Liver (tissue), 9 donors: Measurements from ENCODE around the gene SUSD5. TPM values are rescaled to one million over a fixed set of nuclear protein-coding genes. Genes with fewer than 3 reads are reported as not detected.
"Not testable (repeated sequence)": the region's sequence is repeated elsewhere in the genome, so short reads cannot be mapped to it uniquely, and the experiment has no call there.

Experiments used
- DNase-seq: peaks from one replicate; pipeline ENCODE4 v3.0.0-alpha.2; 2017; ENCODE audit warnings: low spot score
- H3K27ac ChIP-seq, 2 donors: one replicate each; pipeline ENCODE4 v1.7.0; 2013; ENCODE audit warnings: inconsistent platforms in 2 of 2, low read length in 2 of 2, control low read depth in 1 of 2, low read depth in 1 of 2, mild to moderate bottlenecking in 1 of 2
- H3K27me3 ChIP-seq, 4 donors: one replicate each; pipeline versions ENCODE4 v1.6.1 to v1.7.0; 2013; ENCODE audit warnings: low read length in 3 of 4, inconsistent platforms in 1 of 4, mild to moderate bottlenecking in 1 of 4, moderate library complexity in 1 of 4; ENCODE audit not compliant: control insufficient read depth in 4 of 4, insufficient read depth in 4 of 4
- H3K36me3 ChIP-seq, 4 donors: one replicate each; pipeline versions ENCODE4 v1.6.1 to v1.7.0; 2013; ENCODE audit warnings: low read length in 3 of 4, mild to moderate bottlenecking in 3 of 4, low read depth in 1 of 4, moderate library complexity in 1 of 4; ENCODE audit not compliant: control insufficient read depth in 4 of 4, insufficient read depth in 3 of 4
- H3K4me1 ChIP-seq, 4 donors: one replicate each; pipeline versions ENCODE4 v1.6.1 to v1.7.0; 2013; ENCODE audit warnings: low read length in 3 of 4, mild to moderate bottlenecking in 3 of 4, moderate library complexity in 1 of 4; ENCODE audit not compliant: control insufficient read depth in 4 of 4, insufficient read depth in 4 of 4
- H3K4me3 ChIP-seq, 3 donors: one replicate each; pipeline versions ENCODE4 v1.6.1 to v1.7.0; 2013; ENCODE audit warnings: low read length in 3 of 3, control low read depth in 1 of 3, low read depth in 1 of 3, mild to moderate bottlenecking in 1 of 3
- H3K9ac ChIP-seq, 2 donors: one replicate each; pipeline ENCODE4 v1.7.0; 2013; ENCODE audit warnings: low read length in 2 of 2, mild to moderate bottlenecking in 2 of 2, moderate library complexity in 2 of 2, control low read depth in 1 of 2, low read depth in 1 of 2
- H3K9me3 ChIP-seq, 4 donors: one replicate each; pipeline versions ENCODE4 v1.6.1 to v1.7.0; 2013; ENCODE audit warnings: low read length in 3 of 4; ENCODE audit not compliant: control insufficient read depth in 4 of 4
- FOXA1 ChIP-seq: IDR thresholded peaks from 2 replicates; pipeline ENCODE4 v1.6.1; 2016; ENCODE audit warnings: antibody characterized with exemption
- FOXA2 ChIP-seq: IDR thresholded peaks from 2 replicates; pipeline ENCODE4 v1.6.1; 2016; ENCODE audit warnings: antibody characterized with exemption
- GABPA ChIP-seq, 2 donors: IDR thresholded peaks in 1 of 2; conservative IDR thresholded peaks in 1 of 2; 2 replicates each; pipeline ENCODE4 v1.6.1; 2016; ENCODE audit warnings: antibody characterized with exemption in 2 of 2, mild to moderate bottlenecking in 1 of 2, moderate library complexity in 1 of 2
- HNF4A ChIP-seq, 2 donors: conservative IDR thresholded peaks; 2 replicates each; pipeline ENCODE4 v1.6.1; 2016; ENCODE audit warnings: antibody characterized with exemption in 2 of 2, mild to moderate bottlenecking in 2 of 2
- HNF4G ChIP-seq: IDR thresholded peaks from 2 replicates; pipeline ENCODE4 v1.6.1; 2016; ENCODE audit warnings: antibody characterized with exemption
- JUND ChIP-seq, 2 donors: IDR thresholded peaks; 2 replicates each; pipeline ENCODE4 v1.6.1; 2016; ENCODE audit warnings: antibody characterized with exemption in 2 of 2
- NR2F2 ChIP-seq: IDR thresholded peaks from 2 replicates; pipeline ENCODE4 v1.6.1; 2016; ENCODE audit warnings: antibody characterized with exemption
- RAD21 ChIP-seq, 2 donors: IDR thresholded peaks; 2 replicates each; pipeline ENCODE4 v1.6.1; 2016; ENCODE audit warnings: antibody characterized with exemption in 2 of 2, mild to moderate bottlenecking in 2 of 2
- RXRA ChIP-seq, 2 donors: IDR thresholded peaks; 2 replicates each; pipeline ENCODE4 v1.6.1; 2017 to 2018; ENCODE audit warnings: antibody characterized with exemption in 2 of 2, mild to moderate bottlenecking in 1 of 2
- SP1 ChIP-seq: IDR thresholded peaks from 2 replicates; pipeline ENCODE4 v1.6.1; 2018; ENCODE audit warnings: antibody characterized with exemption, mild to moderate bottlenecking
- TAF1 ChIP-seq: conservative IDR thresholded peaks from 2 replicates; pipeline ENCODE4 v1.6.1; 2016; ENCODE audit warnings: antibody characterized with exemption, mild to moderate bottlenecking
- YY1 ChIP-seq: IDR thresholded peaks from 2 replicates; pipeline ENCODE4 v1.6.1; 2016; ENCODE audit warnings: antibody characterized with exemption, mild to moderate bottlenecking
- whole genome bisulfite sequencing: extraction: QIAGEN DNeasy Blood & Tissue Kit; methylation state at CpG from one replicate; pipeline ENCODE4 v1.1.7; 2013; 5-methylcytosine and 5-hydroxymethylcytosine counted together
- polyA plus RNA-seq, 2 donors: library from polyadenylated mRNA; stranded (reverse) in 1 of 2; unstranded in 1 of 2; fragments of 200-250 nt in 1 of 2; fragments of >200 nt in 1 of 2; fragmentation: Nextera tagmentation in 1 of 2; extraction: Ambion mirVana in 1 of 2; gene quantifications; one replicate each; pipeline versions ENCODE4 v1.2.1 to v1.2.3, GENCODE V29; 2013 to 2015
- total RNA-seq, 2 donors: library from RNA; depleted of rRNA; stranded (reverse); fragments of >200 nt; gene quantifications; one replicate each; pipeline ENCODE4 v1.2.3, GENCODE V29; 2014
- TF ChIP-seq, protein P1 (sequence below): fragments of 150-350 bp; IDR thresholded peaks from 2 replicates; pipeline ENCODE4 v1.5.1; 2017; ENCODE audit warnings: improper control_type of control experiment, low read depth, low read length; ENCODE audit not compliant: missing input control
- TF ChIP-seq, protein P2 (sequence below): IDR thresholded peaks from 2 replicates; pipeline ENCODE4 v1.6.1; 2016; ENCODE audit warnings: antibody characterized with exemption
- TF ChIP-seq, protein P3 (sequence below): IDR thresholded peaks from 2 replicates; pipeline ENCODE4 v1.6.1; 2016; ENCODE audit warnings: antibody characterized with exemption
- TF ChIP-seq, protein P4 (sequence below): IDR thresholded peaks from 2 replicates; pipeline ENCODE4 v1.6.1; 2016; ENCODE audit warnings: antibody characterized with exemption, mild to moderate bottlenecking
- TF ChIP-seq, protein P5 (sequence below): IDR thresholded peaks from 2 replicates; pipeline ENCODE4 v1.6.1; 2016; ENCODE audit warnings: antibody characterized with exemption
- donor health status: healthy.
- donor health status: healthy.
- donor health status: healthy.
- donor health status: healthy.
- donor health status: healthy.

Gene SUSD5
- total and polyA plus RNA-seq, 4 donors = 0.08 to 0.21 (median 0.18) TPM

DNA sequence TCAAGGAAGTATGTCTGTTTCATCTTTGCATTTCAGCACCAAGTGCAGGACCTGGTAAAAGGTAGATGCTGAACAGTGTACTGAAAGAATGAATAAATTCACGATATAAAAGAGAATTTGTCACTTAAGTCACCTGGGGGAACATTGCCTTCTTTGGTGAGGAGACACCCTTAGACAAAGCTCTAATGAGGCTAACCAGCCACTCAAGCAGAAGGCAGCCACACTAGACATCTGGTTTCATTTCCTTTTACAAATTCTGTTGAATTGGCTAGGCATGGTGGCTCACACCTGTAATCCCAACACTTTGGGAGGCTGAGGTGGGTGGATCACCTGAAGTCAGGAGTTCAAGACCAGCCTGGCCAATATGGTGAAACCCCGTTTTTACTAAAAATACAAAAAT is 111.8 kb downstream of the SUSD5 start:
- not testable (repeated sequence) for H3K27me3 ChIP-seq, H3K4me3 ChIP-seq, H3K4me1 ChIP-seq, H3K9ac ChIP-seq, H3K27ac ChIP-seq, H3K9me3 ChIP-seq, H3K36me3 ChIP-seq, DNase-seq
- WGBS = 93% methylated on average over 2 of the region's 2 CpGs

DNA sequence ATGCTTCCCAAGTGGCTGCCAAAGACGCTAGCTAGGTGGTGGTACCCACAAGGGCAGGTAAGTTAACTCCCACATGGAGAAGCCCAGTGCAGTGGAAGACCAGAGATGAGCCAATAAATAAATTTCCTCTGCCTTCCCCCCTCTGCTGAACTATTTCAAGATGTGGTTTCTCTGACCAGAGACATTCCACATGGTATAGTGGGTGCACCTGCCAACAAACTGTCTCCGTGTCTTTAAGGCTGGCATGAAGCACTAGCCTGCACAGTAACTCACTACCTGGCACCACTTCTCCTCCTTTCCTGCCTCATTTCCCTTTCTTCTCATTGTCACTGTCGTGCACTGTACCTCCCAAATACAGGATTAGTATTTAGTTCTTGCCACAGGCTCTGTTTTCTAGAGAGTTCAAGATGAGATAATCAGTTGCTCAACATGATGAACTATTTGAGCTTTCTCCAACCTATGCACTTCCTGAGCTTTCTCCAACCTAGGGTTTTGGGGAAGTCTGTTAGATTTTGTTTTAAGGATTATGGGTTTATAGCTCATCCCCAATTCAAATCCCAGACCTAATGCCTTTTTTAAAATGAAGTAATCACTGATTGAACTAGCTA is 113.2 kb downstream of the SUSD5 start:
- DNase-seq = no peak
- Histone ChIP-seq H3K27me3 (no peaks in the 10 kb centered on the region), H3K4me1 (peaks cover 0 to 6% (median 3%) of the 10 kb centered on the region in 4 donors), H3K9me3 (no peaks in the 10 kb centered on the region), H3K36me3 (no peaks in the 10 kb centered on the region), H3K27ac (no peak overlapping the region), H3K4me3 (no peak overlapping the region), H3K9ac (no peak overlapping the region)
- TF ChIP-seq, protein P1, sequence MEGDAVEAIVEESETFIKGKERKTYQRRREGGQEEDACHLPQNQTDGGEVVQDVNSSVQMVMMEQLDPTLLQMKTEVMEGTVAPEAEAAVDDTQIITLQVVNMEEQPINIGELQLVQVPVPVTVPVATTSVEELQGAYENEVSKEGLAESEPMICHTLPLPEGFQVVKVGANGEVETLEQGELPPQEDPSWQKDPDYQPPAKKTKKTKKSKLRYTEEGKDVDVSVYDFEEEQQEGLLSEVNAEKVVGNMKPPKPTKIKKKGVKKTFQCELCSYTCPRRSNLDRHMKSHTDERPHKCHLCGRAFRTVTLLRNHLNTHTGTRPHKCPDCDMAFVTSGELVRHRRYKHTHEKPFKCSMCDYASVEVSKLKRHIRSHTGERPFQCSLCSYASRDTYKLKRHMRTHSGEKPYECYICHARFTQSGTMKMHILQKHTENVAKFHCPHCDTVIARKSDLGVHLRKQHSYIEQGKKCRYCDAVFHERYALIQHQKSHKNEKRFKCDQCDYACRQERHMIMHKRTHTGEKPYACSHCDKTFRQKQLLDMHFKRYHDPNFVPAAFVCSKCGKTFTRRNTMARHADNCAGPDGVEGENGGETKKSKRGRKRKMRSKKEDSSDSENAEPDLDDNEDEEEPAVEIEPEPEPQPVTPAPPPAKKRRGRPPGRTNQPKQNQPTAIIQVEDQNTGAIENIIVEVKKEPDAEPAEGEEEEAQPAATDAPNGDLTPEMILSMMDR = no peak
- TF ChIP-seq, protein P2, sequence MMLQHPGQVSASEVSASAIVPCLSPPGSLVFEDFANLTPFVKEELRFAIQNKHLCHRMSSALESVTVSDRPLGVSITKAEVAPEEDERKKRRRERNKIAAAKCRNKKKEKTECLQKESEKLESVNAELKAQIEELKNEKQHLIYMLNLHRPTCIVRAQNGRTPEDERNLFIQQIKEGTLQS = no peak
- no peak for TF ChIP-seq NR2F2
- no peak for TF ChIP-seq RAD21 (IDR thresholded peaks at IDR 0.05)
- TF ChIP-seq RXRA (IDR thresholded peaks at IDR 0.05) = no peak
- TF ChIP-seq HNF4A (conservative IDR thresholded peaks at IDR 0.05) = no peak
- TF ChIP-seq GABPA (IDR thresholded peaks at IDR 0.05 in 1 of 2, conservative IDR thresholded peaks at IDR 0.05 in 1 of 2) = no peak
- no peak for TF ChIP-seq FOXA2
- no peak for TF ChIP-seq YY1
- TF ChIP-seq FOXA1 = no peak
- no peak for TF ChIP-seq TAF1
- TF ChIP-seq JUND (IDR thresholded peaks at IDR 0.05) = no peak
- TF ChIP-seq, protein P3, sequence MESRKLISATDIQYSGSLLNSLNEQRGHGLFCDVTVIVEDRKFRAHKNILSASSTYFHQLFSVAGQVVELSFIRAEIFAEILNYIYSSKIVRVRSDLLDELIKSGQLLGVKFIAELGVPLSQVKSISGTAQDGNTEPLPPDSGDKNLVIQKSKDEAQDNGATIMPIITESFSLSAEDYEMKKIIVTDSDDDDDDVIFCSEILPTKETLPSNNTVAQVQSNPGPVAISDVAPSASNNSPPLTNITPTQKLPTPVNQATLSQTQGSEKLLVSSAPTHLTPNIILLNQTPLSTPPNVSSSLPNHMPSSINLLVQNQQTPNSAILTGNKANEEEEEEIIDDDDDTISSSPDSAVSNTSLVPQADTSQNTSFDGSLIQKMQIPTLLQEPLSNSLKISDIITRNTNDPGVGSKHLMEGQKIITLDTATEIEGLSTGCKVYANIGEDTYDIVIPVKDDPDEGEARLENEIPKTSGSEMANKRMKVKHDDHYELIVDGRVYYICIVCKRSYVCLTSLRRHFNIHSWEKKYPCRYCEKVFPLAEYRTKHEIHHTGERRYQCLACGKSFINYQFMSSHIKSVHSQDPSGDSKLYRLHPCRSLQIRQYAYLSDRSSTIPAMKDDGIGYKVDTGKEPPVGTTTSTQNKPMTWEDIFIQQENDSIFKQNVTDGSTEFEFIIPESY = no peak
- no peak for TF ChIP-seq HNF4G
- no peak for TF ChIP-seq SP1
- TF ChIP-seq, protein P4, sequence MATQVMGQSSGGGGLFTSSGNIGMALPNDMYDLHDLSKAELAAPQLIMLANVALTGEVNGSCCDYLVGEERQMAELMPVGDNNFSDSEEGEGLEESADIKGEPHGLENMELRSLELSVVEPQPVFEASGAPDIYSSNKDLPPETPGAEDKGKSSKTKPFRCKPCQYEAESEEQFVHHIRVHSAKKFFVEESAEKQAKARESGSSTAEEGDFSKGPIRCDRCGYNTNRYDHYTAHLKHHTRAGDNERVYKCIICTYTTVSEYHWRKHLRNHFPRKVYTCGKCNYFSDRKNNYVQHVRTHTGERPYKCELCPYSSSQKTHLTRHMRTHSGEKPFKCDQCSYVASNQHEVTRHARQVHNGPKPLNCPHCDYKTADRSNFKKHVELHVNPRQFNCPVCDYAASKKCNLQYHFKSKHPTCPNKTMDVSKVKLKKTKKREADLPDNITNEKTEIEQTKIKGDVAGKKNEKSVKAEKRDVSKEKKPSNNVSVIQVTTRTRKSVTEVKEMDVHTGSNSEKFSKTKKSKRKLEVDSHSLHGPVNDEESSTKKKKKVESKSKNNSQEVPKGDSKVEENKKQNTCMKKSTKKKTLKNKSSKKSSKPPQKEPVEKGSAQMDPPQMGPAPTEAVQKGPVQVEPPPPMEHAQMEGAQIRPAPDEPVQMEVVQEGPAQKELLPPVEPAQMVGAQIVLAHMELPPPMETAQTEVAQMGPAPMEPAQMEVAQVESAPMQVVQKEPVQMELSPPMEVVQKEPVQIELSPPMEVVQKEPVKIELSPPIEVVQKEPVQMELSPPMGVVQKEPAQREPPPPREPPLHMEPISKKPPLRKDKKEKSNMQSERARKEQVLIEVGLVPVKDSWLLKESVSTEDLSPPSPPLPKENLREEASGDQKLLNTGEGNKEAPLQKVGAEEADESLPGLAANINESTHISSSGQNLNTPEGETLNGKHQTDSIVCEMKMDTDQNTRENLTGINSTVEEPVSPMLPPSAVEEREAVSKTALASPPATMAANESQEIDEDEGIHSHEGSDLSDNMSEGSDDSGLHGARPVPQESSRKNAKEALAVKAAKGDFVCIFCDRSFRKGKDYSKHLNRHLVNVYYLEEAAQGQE = no peak
- TF ChIP-seq, protein P5, sequence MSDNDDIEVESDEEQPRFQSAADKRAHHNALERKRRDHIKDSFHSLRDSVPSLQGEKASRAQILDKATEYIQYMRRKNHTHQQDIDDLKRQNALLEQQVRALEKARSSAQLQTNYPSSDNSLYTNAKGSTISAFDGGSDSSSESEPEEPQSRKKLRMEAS = no peak
- 67% methylated on average over 3 of the region's 3 CpGs for WGBS
